Measurements from ENCODE around the gene HOXA10. TPM values are rescaled to one million over a fixed set of nuclear protein-coding genes. Genes with fewer than 3 reads are reported as not detected.

HOXA10 gene
- total and polyA plus RNA-seq, 2 experiments from 2014 or later, result 7.7 to 15.1 TPM

DNA sequence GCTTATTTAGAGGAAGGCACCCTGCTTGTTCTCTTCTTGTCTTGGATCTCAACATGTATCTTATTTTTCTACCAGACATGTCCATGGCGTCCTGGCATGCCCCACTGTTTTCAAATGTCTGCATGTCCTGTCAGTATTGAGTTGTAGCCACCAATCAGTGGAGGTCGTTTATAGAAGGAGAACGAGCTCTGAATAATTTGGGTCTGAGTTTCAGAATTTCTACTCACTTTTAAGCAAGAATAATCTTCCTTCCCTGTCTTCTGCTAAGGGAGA lies 28.7 kb upstream of the HOXA10 start:
- WGBS (ENCODE audit: low lambda C conversion rate, missing lambda C conversion rate), result 13% methylated on average over 3 of the region's 3 CpGs
- TF ChIP-seq EZH2 (IDR thresholded peaks at IDR 0.05; ENCODE audit: borderline replicate concordance) (no peak), CTCF (IDR thresholded peaks at IDR 0.05; ENCODE audit: poor library complexity) (no peak), EZH2phosphoT487 (IDR thresholded peaks at IDR 0.05; ENCODE audit: low read depth, severe bottlenecking, unreplicated experiment) (no peak)
- peak overlapping the region; percentile 90 for H3K4me2 ChIP-seq
- H3K9me2 ChIP-seq (replicated peaks; ENCODE audit: insufficient read depth), result no peaks in the 10 kb centered on the region
- H3K36me3 ChIP-seq (replicated peaks; ENCODE audit: insufficient read depth, low read depth), result no peaks in the 10 kb centered on the region
- H3K9me3 ChIP-seq (ENCODE audit: low read depth), result no peaks in the 10 kb centered on the region
- DNase-seq (ENCODE audit: low spot score), result no peak
- H3K27me3 ChIP-seq, result peaks cover 91% of the 10 kb centered on the region
- peak overlapping the region; percentile 25 for H3K4me3 ChIP-seq
- H3K4me1 ChIP-seq (ENCODE audit: insufficient read depth), result peaks cover 4% of the 10 kb centered on the region
- no peak overlapping the region for H2AFZ ChIP-seq
- peak overlapping the region; percentile 82 for H3K27ac ChIP-seq
- H4K20me1 ChIP-seq (ENCODE audit: insufficient read depth, poor library complexity, severe bottlenecking), result peaks cover 11% of the 10 kb centered on the region
- peaks cover 72% of the 10 kb centered on the region for H3K79me2 ChIP-seq

- 18% methylated on average over 28 of the region's 30 CpGs for WGBS (ENCODE audit: low lambda C conversion rate, missing lambda C conversion rate)
- Histone ChIP-seq H3K36me3 (replicated peaks; ENCODE audit: insufficient read depth, low read depth) (no peaks in the 10 kb centered on the region), H3K9me3 (ENCODE audit: low read depth) (no peaks in the 10 kb centered on the region), H3K27me3 (peaks cover 91% of the 10 kb centered on the region), H3K4me1 (ENCODE audit: insufficient read depth) (peaks cover 4% of the 10 kb centered on the region), H2AFZ (no peak overlapping the region), H3K4me3 (peak overlapping the region; percentile 57), H3K9me2 (replicated peaks; ENCODE audit: insufficient read depth) (no peaks in the 10 kb centered on the region), H3K4me2 (peak overlapping the region; percentile 90), H3K79me2 (peaks cover 78% of the 10 kb centered on the region), H3K27ac (peak overlapping the region; percentile 82), H4K20me1 (ENCODE audit: insufficient read depth, poor library complexity, severe bottlenecking) (peaks cover 12% of the 10 kb centered on the region)
- DNase-seq (ENCODE audit: low spot score), result no peak
- TF ChIP-seq EZH2phosphoT487 (IDR thresholded peaks at IDR 0.05; ENCODE audit: low read depth, severe bottlenecking, unreplicated experiment), result no peak
- peak; percentile 30 for TF ChIP-seq EZH2 (IDR thresholded peaks at IDR 0.05; ENCODE audit: borderline replicate concordance)
These were observed 28.1 kb upstream of the HOXA10 start for GRCh38 chr7:27202018-27202861.

- 16% methylated on average over 4 of the region's 4 CpGs for WGBS (ENCODE audit: low lambda C conversion rate, missing lambda C conversion rate)
- H3K9me2 ChIP-seq (replicated peaks; ENCODE audit: insufficient read depth), result no peaks in the 10 kb centered on the region
- H3K4me1 ChIP-seq (ENCODE audit: insufficient read depth), result peaks cover 4% of the 10 kb centered on the region
- H3K4me3 ChIP-seq, result peak overlapping the region; percentile 57
- H2AFZ ChIP-seq, result no peak overlapping the region
- H3K79me2 ChIP-seq, result peaks cover 81% of the 10 kb centered on the region
- H3K9me3 ChIP-seq (ENCODE audit: low read depth), result no peaks in the 10 kb centered on the region
- H3K27ac ChIP-seq, result peak overlapping the region; percentile 82
- peak overlapping the region; percentile 90 for H3K4me2 ChIP-seq
- peaks cover 19% of the 10 kb centered on the region for H4K20me1 ChIP-seq (ENCODE audit: insufficient read depth, poor library complexity, severe bottlenecking)
- H3K27me3 ChIP-seq, result peaks cover 89% of the 10 kb centered on the region
- TF ChIP-seq CTCF (IDR thresholded peaks at IDR 0.05; ENCODE audit: poor library complexity) (no peak), EZH2phosphoT487 (IDR thresholded peaks at IDR 0.05; ENCODE audit: low read depth, severe bottlenecking, unreplicated experiment) (no peak), EZH2 (IDR thresholded peaks at IDR 0.05; ENCODE audit: borderline replicate concordance) (no peak)
- DNase-seq (ENCODE audit: low spot score), result no peak
- no peaks in the 10 kb centered on the region for H3K36me3 ChIP-seq (replicated peaks; ENCODE audit: insufficient read depth, low read depth)
These were observed 27.5 kb upstream of the HOXA10 start for GRCh38 chr7:27201580-27202017.
